GM12878 (cell line): ENCODE results near the gene LAD1. TPM values are rescaled to one million over a fixed set of nuclear protein-coding genes. Genes with fewer than 3 reads are reported as not detected.
A peak's percentile ranks its signal among the peaks of the same experiment; 100 is the strongest.

Experiments
- ATAC-seq: fragments of 200-7000 bp; cut with Tn5 transposase; 3 replicates; pipeline ENCODE4 v1.9.1; 2020; ENCODE audit warnings: mild to moderate bottlenecking, moderate library complexity
- BruUV-seq: library from RNA; stranded (reverse); fragments of 400-500 nt; replicated peaks from 2 replicates; lab custom pipeline; 2021; lab: Mats Ljungman, UMichigan
- CTCF ChIA-PET: fragments of 300-600 bp; sonication (Branson Sonifier 250); formaldehyde crosslinking; extraction: SDS; loops from one replicate; lab custom pipeline; 2021; ENCODE audit warnings: inconsistent platforms; lab: Yijun Ruan, JAX
- POLR2A ChIA-PET: fragments of 350-600 bp; formaldehyde crosslinking; extraction: SDS; loops from one replicate; lab custom pipeline; 2021; ENCODE audit warnings: inconsistent platforms; lab: Charles Lee
- RAD21 ChIA-PET: fragments of 300-600 bp; sonication (Branson Sonifier 250); formaldehyde crosslinking; loops from one replicate; lab custom pipeline; 2023; ENCODE audit warnings: antibody characterized with exemption; ENCODE audit not compliant: unreplicated experiment; lab: Charles Lee
- SMC1A ChIA-PET: fragments of 300-600 bp; sonication (Branson Sonifier 250); formaldehyde crosslinking; loops from one replicate; lab custom pipeline; 2023; ENCODE audit not compliant: unreplicated experiment, uncharacterized antibody; lab: Charles Lee
- DNase-seq: peaks from one replicate; pipeline ENCODE4 v3.0.0-alpha.2; 2011; ENCODE audit warnings: low read depth, low spot score
- FAIRE-seq: peaks from 3 replicates; lab custom pipeline; 2011; peaks lifted over from hg19 to GRCh38; lab: Jason Lieb, UNC
- H2AFZ ChIP-seq: 2 replicates; pipeline ENCODE4 v1.6.0; 2011; ENCODE audit warnings: low read depth, low read length, control low read depth; ENCODE audit not compliant: control insufficient read depth
- H3K27ac ChIP-seq: 2 replicates; pipeline ENCODE4 v1.5.1; 2011; ENCODE audit warnings: control low read depth; ENCODE audit not compliant: control insufficient read depth, insufficient read depth
- H3K27me3 ChIP-seq, 2 experiments: replicated peaks in 1 of 2; 2 replicates each; pipeline versions ENCODE4 v1.6.0 to v1.6.1; 2011; ENCODE audit warnings: low read length in 1 of 2; ENCODE audit not compliant: control insufficient read depth in 2 of 2, insufficient read depth in 2 of 2
- H3K36me3 ChIP-seq, 2 experiments: 2 replicates each; pipeline ENCODE4 v1.5.1; 2011; ENCODE audit warnings: low read length in 1 of 2; ENCODE audit not compliant: control insufficient read depth in 2 of 2, insufficient read depth in 2 of 2
- H3K4me1 ChIP-seq: 2 replicates; pipeline ENCODE4 v1.6.1; 2011; ENCODE audit warnings: mild to moderate bottlenecking, low read length, moderate library complexity, mixed read lengths; ENCODE audit not compliant: control insufficient read depth, insufficient read depth
- H3K4me2 ChIP-seq: 2 replicates; pipeline ENCODE4 v1.6.0; 2011; ENCODE audit warnings: control low read depth; ENCODE audit not compliant: control insufficient read depth, insufficient read depth
- H3K4me3 ChIP-seq: fragments of 200-600 bp; sonication (generic); 2 replicates; pipeline ENCODE4 v1.5.1; 2016
- H3K79me2 ChIP-seq: 2 replicates; pipeline ENCODE4 v1.6.0; 2011; ENCODE audit warnings: low read length; ENCODE audit not compliant: control insufficient read depth, insufficient read depth
- H3K9ac ChIP-seq: 2 replicates; pipeline ENCODE4 v1.8.0; 2011; ENCODE audit warnings: low read length, control low read depth, mixed read lengths; ENCODE audit not compliant: control insufficient read depth, insufficient read depth
- H3K9me3 ChIP-seq: replicated peaks from 3 replicates; pipeline ENCODE4 v1.5.1; 2011; ENCODE audit warnings: mild to moderate bottlenecking, low read length; ENCODE audit not compliant: control insufficient read depth, insufficient read depth
- H4K20me1 ChIP-seq: 2 replicates; pipeline ENCODE4 v1.6.0; 2011; ENCODE audit not compliant: control insufficient read depth, insufficient read depth
- BACH1 ChIP-seq: fragments of 450-650 bp; IDR thresholded peaks from 2 replicates; pipeline ENCODE4 v1.6.1; 2017; ENCODE audit warnings: mild to moderate bottlenecking, borderline replicate concordance
- BHLHE40 ChIP-seq, 2 experiments: fragments of 450-650 bp in 1 of 2; IDR thresholded peaks; 2 replicates each; pipeline ENCODE4 v1.6.1; 2011 to 2017; ENCODE audit warnings: low read depth in 2 of 2, borderline replicate concordance in 1 of 2, improper control_type of control experiment in 1 of 2, low read length in 1 of 2, mild to moderate bottlenecking in 1 of 2
- CEBPB ChIP-seq, 2 experiments: fragments of 150-350 bp in 1 of 2; IDR thresholded peaks; 2 replicates each; pipeline ENCODE4 v1.6.1; 2012 to 2014; ENCODE audit warnings: low read depth in 2 of 2, low read length in 2 of 2, borderline replicate concordance in 1 of 2, inconsistent platforms in 1 of 2
- CREB1 ChIP-seq: IDR thresholded peaks from 2 replicates; pipeline ENCODE4 v1.6.1; 2012; ENCODE audit warnings: low read depth, mild to moderate bottlenecking, inconsistent platforms
- IKZF1 ChIP-seq: fragments of 450-650 bp; conservative IDR thresholded peaks from 2 replicates; pipeline ENCODE4 v1.6.1; 2017; ENCODE audit warnings: antibody characterized with exemption, mild to moderate bottlenecking
- JUNB ChIP-seq: IDR thresholded peaks from 2 replicates; pipeline ENCODE4 v1.6.1; 2016; ENCODE audit warnings: antibody characterized with exemption, mild to moderate bottlenecking
- NRF1 ChIP-seq: conservative IDR thresholded peaks from 2 replicates; pipeline ENCODE4 v1.6.1; 2011; ENCODE audit warnings: mild to moderate bottlenecking, low read depth, low read length, improper control_type of control experiment
- RUNX3 ChIP-seq: IDR thresholded peaks from 2 replicates; pipeline ENCODE4 v1.6.1; 2012; ENCODE audit warnings: low read length, inconsistent platforms
- SMC3 ChIP-seq: IDR thresholded peaks from 2 replicates; pipeline ENCODE4 v1.6.1; 2011; ENCODE audit warnings: low read length, improper control_type of control experiment, borderline replicate concordance
- TCF12 ChIP-seq: IDR thresholded peaks from 2 replicates; pipeline ENCODE4 v1.6.1; 2011; ENCODE audit warnings: low read depth, mild to moderate bottlenecking, low read length
- ZBED1 ChIP-seq: IDR thresholded peaks from 2 replicates; pipeline ENCODE4 v1.6.1; 2016; ENCODE audit warnings: borderline replicate concordance
- ZNF622 ChIP-seq: fragments of 450-650 bp; IDR thresholded peaks from 2 replicates; pipeline ENCODE4 v1.6.1; 2017; ENCODE audit warnings: mild to moderate bottlenecking, inconsistent platforms
- WGBS: methylation state at CpG from one replicate; pipeline ENCODE4 v1.1.6; 2016; ENCODE audit warnings: low lambda C conversion rate; ENCODE audit not compliant: insufficient replicate concordance, insufficient coverage; ENCODE audit errors: missing lambda C conversion rate; 5-methylcytosine and 5-hydroxymethylcytosine counted together
- in situ Hi-C: fragments of 300-500 bp; cut with MboI; formaldehyde crosslinking; loops from 9 replicates; pipeline ENCODE4 v1.14.3; 2018; ENCODE audit warnings: mixed read lengths
- intact Hi-C: fragments of 100-400 bp; cut with micrococcal nuclease; formaldehyde crosslinking; loops from one replicate; pipeline ENCODE4 v1.14.2; 2022; ENCODE audit not compliant: unreplicated experiment
- polyA plus RNA-seq, 11 experiments: library from polyadenylated mRNA; depleted of rRNA in 4 of 11; unstranded in 6 of 11; stranded (reverse) in 5 of 11; fragments of >200 nt; fragmentation: Nextera tagmentation in 4 of 11; fragmentation: Illumina TruSeq in 1 of 11; extraction: Ambion mirVana in 4 of 11; extraction: Trizol in 1 of 11; gene quantifications; 1 replicate in 1 of 11; 2 replicates in 10 of 11; pipeline versions ENCODE4 v1.2.1 to v1.2.3, GENCODE V29; 2011 to 2016; ENCODE audit warnings: inconsistent platforms in 2 of 11, missing spikeins in 2 of 11, low read depth in 1 of 11
- total RNA-seq, 4 experiments: library from RNA; depleted of rRNA in 3 of 4; stranded (reverse); fragments of >200 nt in 3 of 4; fragmentation: Illumina TruSeq in 1 of 4; extraction: Trizol in 1 of 4; gene quantifications; 2 replicates each; pipeline versions ENCODE4 v1.2.1 to v1.2.3, GENCODE V29; 2013 to 2021
- TF ChIP-seq, protein P1 (sequence below): fragments of 450-650 bp; IDR thresholded peaks from 2 replicates; pipeline ENCODE4 v1.6.1; 2017; ENCODE audit warnings: mild to moderate bottlenecking, moderate library complexity
- TF ChIP-seq, protein P2 (sequence below): fragments of 450-650 bp; IDR thresholded peaks from 2 replicates; pipeline ENCODE4 v1.6.1; 2016; ENCODE audit warnings: mild to moderate bottlenecking
- TF ChIP-seq, protein P3 (sequence below): fragments of 450-650 bp; formaldehyde crosslinking; IDR thresholded peaks from 2 replicates; pipeline ENCODE4 v1.4.0; 2022; ENCODE audit warnings: mild to moderate bottlenecking, moderate library complexity

Gene LAD1
- total and polyA plus RNA-seq, 10 of the 15 experiments (the other 5 are each of a cell fraction or from before 2014, with no cell fraction given), result 0.05 to 0.48 (median 0.32) TPM; not detected in 3

DNA sequence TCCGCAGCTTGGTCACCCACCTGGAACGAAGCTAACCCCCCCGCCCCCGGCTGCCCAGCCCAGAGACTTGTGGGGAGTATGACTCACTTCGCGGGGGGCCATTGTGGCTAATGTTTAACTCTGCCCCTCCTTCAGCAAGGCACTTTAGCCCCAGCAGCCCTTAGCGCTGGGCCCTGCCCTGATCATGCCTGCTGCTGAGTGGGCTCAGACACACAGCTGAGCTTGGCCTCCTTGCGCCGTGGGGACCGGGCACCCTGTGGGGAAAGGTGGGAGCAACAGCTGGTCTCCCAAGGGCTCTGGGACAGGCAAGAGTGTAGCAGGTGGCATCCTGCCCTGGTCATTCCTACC, 6.3 kb upstream of the LAD1 start:
- Histone ChIP-seq H2AFZ (no peak overlapping the region; the same call in 1 of the 2 replicates), H3K79me2 (no peaks in the 10 kb centered on the region), H3K36me3 (no peaks in the 10 kb centered on the region), H3K9ac (no peak overlapping the region), H3K9me3 (no peaks in the 10 kb centered on the region), H4K20me1 (no peaks in the 10 kb centered on the region), H3K4me1 (peaks cover 35% of the 10 kb centered on the region), H3K27me3 (no peaks in the 10 kb centered on the region; a peak in 1 of 4 replicates), H3K4me2 (no peak overlapping the region), H3K4me3 (no peak overlapping the region), H3K27ac (no peak overlapping the region)
- BruUV-seq, result no TSS peak
- 17% methylated on average over 10 of the region's 10 CpGs for WGBS
- ATAC-seq, result peak; percentile 74
- intact Hi-C loops, result no loop called here
- ChIA-PET CTCF (interaction anchor here (1.1 to 14.4 kb wide), 13 partner anchors 16 to 151 kb away, joined by 3 to 623 read pairs (median 9); partner anchors contain the start of gene TNNI1), RAD21 (interaction anchor here (1.0 to 12.1 kb wide), 14 partner anchors 10 to 517 kb away, joined by 3 to 340 read pairs (median 6); partner anchors contain the start of gene TNNI1), POLR2A (interaction anchor here (1.0 to 11.9 kb wide), 7 partner anchors 10 to 107 kb away, joined by 3 to 228 read pairs (median 3); no protein-coding TSS in a partner anchor), SMC1A (interaction anchor here (0.9 to 12.3 kb wide), 16 partner anchors 12 to 111 kb away, joined by 3 to 374 read pairs (median 5); partner anchors contain the start of gene TNNI1)
- DNase-seq, result peak; percentile 49
- FAIRE-seq, result no peak
- in situ Hi-C loops, result no loop called here
- TF ChIP-seq NRF1, result no peak
- TF ChIP-seq CREB1, result no peak
- TF ChIP-seq IKZF1, result peak; percentile 82
- TF ChIP-seq SMC3, result no peak
- no peak for TF ChIP-seq ZBED1
- no peak for TF ChIP-seq JUNB
- TF ChIP-seq, protein P1, sequence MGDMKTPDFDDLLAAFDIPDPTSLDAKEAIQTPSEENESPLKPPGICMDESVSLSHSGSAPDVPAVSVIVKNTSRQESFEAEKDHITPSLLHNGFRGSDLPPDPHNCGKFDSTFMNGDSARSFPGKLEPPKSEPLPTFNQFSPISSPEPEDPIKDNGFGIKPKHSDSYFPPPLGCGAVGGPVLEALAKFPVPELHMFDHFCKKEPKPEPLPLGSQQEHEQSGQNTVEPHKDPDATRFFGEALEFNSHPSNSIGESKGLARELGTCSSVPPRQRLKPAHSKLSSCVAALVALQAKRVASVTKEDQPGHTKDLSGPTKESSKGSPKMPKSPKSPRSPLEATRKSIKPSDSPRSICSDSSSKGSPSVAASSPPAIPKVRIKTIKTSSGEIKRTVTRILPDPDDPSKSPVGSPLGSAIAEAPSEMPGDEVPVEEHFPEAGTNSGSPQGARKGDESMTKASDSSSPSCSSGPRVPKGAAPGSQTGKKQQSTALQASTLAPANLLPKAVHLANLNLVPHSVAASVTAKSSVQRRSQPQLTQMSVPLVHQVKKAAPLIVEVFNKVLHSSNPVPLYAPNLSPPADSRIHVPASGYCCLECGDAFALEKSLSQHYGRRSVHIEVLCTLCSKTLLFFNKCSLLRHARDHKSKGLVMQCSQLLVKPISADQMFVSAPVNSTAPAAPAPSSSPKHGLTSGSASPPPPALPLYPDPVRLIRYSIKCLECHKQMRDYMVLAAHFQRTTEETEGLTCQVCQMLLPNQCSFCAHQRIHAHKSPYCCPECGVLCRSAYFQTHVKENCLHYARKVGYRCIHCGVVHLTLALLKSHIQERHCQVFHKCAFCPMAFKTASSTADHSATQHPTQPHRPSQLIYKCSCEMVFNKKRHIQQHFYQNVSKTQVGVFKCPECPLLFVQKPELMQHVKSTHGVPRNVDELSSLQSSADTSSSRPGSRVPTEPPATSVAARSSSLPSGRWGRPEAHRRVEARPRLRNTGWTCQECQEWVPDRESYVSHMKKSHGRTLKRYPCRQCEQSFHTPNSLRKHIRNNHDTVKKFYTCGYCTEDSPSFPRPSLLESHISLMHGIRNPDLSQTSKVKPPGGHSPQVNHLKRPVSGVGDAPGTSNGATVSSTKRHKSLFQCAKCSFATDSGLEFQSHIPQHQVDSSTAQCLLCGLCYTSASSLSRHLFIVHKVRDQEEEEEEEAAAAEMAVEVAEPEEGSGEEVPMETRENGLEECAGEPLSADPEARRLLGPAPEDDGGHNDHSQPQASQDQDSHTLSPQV, result 0 out of 2 replicates have a peak, but pooled peaks have one; percentile 67
- peak; percentile 12 to 55; a peak in 2 of 4 replicates for TF ChIP-seq BHLHE40 (IDR thresholded peaks at IDR 0.05; ENCODE audit: borderline replicate concordance in 1 of 2, low read depth in 2 of 2, low read length in 1 of 2)
- no peak for TF ChIP-seq CEBPB (IDR thresholded peaks at IDR 0.05; ENCODE audit: borderline replicate concordance in 1 of 2, low read depth in 2 of 2, low read length in 2 of 2)
- TF ChIP-seq TCF12, result 0 out of 2 replicates have a peak, but pooled peaks have one; percentile 12
- TF ChIP-seq, protein P2, sequence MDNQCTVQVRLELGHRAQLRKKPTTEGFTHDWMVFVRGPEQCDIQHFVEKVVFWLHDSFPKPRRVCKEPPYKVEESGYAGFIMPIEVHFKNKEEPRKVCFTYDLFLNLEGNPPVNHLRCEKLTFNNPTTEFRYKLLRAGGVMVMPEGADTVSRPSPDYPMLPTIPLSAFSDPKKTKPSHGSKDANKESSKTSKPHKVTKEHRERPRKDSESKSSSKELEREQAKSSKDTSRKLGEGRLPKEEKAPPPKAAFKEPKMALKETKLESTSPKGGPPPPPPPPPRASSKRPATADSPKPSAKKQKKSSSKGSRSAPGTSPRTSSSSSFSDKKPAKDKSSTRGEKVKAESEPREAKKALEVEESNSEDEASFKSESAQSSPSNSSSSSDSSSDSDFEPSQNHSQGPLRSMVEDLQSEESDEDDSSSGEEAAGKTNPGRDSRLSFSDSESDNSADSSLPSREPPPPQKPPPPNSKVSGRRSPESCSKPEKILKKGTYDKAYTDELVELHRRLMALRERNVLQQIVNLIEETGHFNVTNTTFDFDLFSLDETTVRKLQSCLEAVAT, result 0 out of 2 replicates have a peak, but pooled peaks have one; percentile 9
- no peak for TF ChIP-seq ZNF622
- TF ChIP-seq RUNX3, result peak; percentile 65
- TF ChIP-seq, protein P3, sequence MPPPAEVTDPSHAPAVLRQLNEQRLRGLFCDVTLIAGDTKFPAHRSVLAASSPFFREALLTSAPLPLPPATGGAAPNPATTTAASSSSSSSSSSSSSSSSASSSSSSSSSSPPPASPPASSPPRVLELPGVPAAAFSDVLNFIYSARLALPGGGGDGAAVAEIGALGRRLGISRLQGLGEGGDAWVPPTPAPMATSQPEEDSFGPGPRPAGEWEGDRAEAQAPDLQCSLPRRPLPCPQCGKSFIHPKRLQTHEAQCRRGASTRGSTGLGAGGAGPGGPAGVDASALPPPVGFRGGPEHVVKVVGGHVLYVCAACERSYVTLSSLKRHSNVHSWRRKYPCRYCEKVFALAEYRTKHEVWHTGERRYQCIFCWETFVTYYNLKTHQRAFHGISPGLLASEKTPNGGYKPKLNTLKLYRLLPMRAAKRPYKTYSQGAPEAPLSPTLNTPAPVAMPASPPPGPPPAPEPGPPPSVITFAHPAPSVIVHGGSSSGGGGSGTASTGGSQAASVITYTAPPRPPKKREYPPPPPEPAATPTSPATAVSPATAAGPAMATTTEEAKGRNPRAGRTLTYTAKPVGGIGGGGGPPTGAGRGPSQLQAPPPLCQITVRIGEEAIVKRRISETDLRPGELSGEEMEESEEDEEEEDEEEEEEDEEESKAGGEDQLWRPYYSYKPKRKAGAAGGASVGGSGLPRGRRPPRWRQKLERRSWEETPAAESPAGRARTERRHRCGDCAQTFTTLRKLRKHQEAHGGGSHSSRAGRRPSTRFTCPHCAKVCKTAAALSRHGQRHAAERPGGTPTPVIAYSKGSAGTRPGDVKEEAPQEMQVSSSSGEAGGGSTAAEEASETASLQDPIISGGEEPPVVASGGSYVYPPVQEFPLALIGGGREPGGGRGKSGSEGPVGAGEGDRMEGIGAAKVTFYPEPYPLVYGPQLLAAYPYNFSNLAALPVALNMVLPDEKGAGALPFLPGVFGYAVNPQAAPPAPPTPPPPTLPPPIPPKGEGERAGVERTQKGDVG (CRISPR knock-in tag), result no peak
- no peak for TF ChIP-seq BACH1
